GM18499 (cell line): Measurements from ENCODE around the gene PIP5K1B.
"Not testable (repeated sequence)": the region's sequence is repeated elsewhere in the genome, so short reads cannot be mapped to it uniquely, and the experiment has no call there.

Experiments used
- ATAC-seq: cut with Tn5 transposase; IDR thresholded peaks from one replicate; pipeline ENCODE4 v1.9.1; 2021; ENCODE audit warnings: moderate number of reproducible peaks; ENCODE audit not compliant: insufficient read depth, unreplicated experiment

Gene PIP5K1B

DNA sequence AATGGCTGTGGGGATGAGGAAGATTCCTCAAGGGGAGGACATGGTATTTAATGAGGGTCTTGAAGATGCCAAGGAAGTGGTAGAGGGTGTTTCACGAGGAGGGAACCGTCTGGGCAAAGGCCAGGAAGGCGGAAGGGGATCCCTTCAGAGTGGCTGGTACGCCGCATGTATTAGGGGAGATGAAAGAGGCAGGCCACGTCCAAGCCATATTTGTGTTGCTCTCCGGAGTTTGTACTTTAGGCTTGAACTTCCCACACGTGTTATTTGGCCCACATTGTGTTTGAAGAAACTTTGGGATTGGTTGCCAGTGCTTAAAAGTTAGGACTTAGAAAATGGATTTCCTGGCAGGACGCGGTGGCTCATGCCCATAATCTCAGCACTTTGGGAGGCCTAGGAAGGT is 331.8 kb downstream of the PIP5K1B start:
- ATAC-seq, result no peak

DNA sequence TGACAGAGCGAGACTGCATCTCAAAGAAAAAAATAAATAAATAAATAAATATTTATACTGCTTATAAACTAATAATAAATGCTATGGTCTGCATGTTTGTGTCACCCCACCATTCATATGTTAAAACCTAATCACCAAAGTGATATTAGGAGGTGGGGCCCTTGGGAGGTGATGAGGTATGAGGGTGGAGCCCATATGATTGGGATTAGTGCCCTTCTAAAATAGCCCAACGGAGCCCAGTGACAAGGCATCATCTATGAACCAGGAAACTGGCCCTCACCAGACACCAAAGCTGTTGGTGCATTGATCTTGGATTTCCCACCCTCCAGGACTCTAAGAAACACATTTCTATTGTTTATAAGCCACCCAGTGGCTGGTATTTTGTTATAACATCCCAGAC is 335.6 kb downstream of the PIP5K1B start:
- no peak for ATAC-seq

DNA sequence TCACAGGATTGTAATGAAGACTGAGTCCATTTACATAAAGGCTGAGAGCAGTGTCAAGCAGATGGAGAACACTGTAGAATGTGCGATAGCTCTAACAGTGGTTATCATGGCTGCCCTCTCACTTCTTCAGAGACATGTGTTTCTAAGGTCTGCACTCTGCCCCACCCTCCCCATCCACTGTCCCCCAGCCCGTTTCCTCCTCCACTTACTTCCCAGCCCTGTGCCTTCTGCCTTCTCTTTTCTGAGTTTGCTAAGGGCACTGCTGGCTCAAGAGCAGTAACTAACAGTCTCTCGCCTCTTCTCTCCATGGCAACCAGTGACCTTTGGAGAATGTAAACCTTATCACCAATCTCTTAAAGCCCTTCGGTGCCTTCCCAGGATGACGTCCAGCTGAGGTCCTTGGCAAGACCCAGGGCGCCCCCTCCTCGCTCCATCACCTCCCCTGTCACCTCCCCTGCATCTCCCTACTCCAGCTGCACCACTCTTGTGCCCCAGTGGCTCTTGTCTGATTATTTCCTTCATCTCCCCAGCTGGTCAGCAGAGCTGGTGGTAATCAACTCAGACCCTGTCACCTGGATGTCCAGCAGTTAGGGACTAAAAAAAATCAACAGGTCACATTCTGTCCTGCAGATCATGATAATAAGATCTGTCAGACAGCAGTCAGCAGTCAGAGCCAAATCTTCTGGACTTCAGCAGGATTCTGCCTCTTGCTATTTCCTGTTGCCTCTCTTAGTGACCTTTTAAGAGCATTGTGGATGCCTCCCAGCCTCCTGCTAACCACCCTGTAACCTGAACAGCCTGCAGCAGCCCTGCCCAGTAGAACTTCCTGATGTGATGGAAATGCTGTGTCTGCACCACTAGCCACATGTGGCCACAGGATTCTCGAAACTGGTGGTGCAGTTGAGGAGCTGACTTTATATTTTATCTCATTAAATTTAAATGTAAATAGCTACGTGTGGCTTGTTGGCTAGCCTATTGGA is 339.5 kb downstream of the PIP5K1B start:
- no peak for ATAC-seq

DNA sequence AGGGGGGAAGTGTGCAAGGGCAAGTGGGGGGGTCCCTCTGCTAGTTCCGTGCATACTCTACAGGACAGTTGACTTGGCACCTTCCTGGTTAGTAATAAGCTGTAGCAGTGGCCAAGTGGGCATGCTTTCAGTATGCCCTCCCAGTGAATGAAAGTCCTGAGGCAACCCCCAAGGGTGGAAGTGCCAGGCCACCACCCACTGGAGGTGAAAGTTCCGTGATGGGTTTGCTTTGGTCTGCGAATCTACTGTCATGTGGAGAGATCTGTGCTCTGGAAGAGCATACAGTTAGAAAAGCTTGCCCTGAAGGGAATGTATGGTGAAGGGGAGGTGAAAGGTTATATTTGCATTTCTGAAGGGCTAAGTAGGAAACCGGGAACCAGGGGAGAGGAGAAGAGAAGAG is 340.8 kb downstream of the PIP5K1B start:
- no peak for ATAC-seq

DNA sequence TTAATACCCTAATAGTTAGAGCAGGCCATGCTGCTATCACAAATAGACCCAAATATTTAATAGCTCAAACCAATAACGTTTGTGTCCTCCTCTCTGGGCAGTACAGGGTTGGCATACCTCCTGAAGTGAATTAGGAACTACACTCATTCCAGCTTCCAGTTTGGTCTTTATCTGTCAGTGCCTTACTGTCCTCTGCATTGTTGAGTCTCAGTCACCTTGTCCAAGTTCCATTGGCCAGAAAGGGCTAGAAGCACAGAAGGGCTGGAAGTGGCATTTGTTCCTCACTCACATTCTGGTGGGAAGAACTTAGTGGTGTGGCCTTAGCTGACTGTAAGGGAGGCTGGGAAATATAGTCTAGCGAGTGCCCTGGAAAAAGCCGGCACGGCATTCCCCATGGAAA is 341.7 kb downstream of the PIP5K1B start:
- ATAC-seq, result no peak

DNA sequence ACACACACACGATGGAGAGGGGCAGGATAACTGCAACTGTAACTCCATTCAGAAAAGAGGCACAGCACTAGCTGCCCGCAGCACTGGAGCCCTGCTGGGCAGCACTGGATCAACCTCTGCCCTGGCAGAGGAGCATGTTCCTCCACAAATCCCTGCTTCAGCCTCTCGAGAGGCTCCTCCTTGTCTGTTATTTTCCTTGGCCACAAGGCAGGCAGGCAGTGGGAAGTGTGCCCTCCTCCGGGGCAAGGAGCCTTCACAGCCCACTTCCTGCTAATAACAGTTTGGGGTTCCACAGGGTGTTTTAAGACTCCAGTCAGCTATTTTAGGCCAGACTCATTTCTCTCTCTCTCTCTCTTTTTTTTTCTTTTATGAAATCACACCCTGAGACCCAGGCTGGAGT is 342.3 kb downstream of the PIP5K1B start:
- ATAC-seq, result no peak

DNA sequence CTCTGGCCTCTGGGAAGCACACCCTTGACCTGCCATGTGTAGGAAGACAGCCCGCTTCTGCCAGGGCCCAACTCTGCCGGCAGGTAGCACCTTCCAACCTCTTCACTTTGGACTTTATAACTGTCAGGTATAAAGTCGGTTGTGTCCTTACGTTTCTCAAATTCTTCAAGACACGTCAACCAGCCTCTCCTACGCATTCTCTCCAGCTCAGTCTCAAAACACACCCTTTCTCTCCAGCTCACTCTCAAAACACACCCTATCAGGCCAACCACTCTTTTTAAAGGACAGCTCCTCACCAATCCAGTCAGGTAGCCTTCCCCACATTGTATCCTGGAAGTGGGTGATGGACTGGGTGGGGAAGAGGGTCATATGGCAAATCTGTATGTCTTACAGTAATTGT is 344.1 kb downstream of the PIP5K1B start:
- no peak for ATAC-seq

DNA sequence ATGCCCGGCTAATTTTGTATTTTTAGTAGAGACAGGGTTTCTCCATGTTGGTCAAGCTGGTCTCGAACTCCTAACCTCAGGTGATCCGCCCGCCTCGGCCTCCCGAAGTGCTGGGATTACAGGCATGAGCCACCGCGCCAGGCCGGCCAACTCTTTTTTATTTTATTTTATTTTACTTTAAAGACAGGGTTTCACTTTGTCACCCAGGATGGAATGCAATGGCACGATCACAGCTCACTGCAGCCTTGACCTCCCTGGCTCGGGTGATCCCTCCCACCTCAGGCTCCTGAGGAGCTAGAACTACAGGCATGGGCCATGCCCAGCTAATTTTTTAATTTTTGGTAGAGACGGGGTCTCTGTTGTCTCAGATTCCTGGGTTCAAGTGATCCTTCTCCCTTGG is 345.9 kb downstream of the PIP5K1B start:
- ATAC-seq, result not testable (repeated sequence)

DNA sequence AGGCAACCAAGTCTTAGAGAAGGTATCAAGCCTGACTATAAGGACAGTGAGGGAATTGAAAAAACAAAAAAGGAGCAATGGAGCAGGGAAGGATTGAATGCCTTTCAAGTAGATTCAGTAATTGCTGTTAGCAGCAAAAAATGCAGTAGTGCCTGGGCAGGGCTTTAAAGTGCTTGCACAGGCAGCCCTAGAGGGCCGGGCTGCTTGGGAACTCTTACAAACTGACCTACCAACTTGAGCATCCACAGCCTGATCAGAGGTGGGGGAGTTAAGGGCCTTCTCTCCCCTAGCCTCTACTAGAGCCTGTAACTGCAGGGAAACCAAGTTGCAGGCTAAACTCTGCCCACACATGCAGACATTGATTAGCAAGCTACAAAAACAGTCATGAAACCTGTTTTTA is 349.9 kb downstream of the PIP5K1B start:
- no peak for ATAC-seq

DNA sequence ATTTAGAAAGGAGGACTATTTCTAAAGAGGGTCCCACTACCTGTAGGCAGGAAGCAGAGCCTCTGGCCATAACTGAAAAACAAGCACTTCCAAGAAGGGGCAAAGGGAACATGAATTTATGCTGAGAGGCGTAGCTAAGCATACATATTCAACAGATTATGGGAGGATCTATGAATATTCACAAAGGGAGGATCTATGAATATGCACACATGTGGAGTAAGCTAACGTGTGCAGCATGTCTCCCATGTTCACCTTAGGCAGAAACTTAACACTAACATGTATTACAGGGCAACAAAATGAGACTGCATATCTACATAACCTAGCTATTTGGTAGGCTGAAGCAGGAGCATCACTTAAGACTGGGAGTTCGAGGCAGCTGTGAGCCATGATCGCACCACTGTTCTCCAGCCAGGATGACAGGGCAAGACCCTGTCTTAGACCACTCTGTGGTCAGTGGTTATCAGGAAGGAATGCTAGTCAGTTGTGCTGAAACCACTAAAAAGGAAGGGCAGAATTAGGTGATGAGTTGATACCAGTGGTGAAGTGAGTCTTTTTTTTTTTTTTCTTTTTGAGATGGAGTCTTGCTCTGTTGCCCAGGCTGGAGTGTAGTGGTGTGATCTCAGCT is 351.3 kb downstream of the PIP5K1B start:
- no peak for ATAC-seq

DNA sequence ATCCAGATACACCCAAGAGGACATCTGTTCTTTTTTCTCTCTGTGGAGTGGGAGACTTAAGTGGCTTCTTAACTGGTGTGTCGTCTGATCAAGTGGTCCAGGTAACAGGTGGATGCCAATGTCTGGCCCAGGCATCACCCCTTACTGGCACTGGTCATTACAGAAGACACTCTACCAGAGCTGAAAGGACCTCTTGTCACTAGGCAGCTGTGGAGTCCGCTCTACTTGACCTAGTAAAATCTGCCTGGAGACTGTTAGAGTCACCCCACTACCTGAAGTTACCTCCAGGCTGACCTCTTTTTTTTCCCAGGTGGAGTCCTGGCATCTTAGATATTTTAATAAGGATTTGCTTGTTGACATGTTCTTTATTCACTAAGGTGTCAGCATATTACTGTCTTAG is 353.1 kb downstream of the PIP5K1B start:
- ATAC-seq, result no peak
